A673 (cell line): Measurements from ENCODE around the gene PPP1R13B. TPM values are rescaled to one million over a fixed set of nuclear protein-coding genes. Genes with fewer than 3 reads are reported as not detected.

Source experiments
- BruUV-seq: library from RNA; stranded (reverse); fragments of 400-500 nt; replicated peaks from 2 replicates; lab custom pipeline; 2021; lab: Mats Ljungman, UMichigan
- CTCF ChIA-PET: fragments of 300-600 bp; sonication (Branson Sonifier 250); formaldehyde crosslinking; loops from one replicate; lab custom pipeline; 2022; ENCODE audit warnings: antibody characterized with exemption; lab: Charles Lee
- POLR2A ChIA-PET: fragments of 300-600 bp; sonication (Branson Sonifier 250); formaldehyde crosslinking; loops from one replicate; lab custom pipeline; 2022; ENCODE audit warnings: antibody characterized with exemption; ENCODE audit not compliant: low non-redundant PET; lab: Charles Lee
- DNase-seq: peaks from one replicate; pipeline ENCODE4 v3.0.0-alpha.2; 2015; ENCODE audit warnings: low spot score
- H3K27ac ChIP-seq: fragments of 200-600 bp; sonication (generic); 2 replicates; pipeline ENCODE4 v1.5.1; 2016; ENCODE audit warnings: mixed run types, low read depth, mild to moderate bottlenecking, mixed read lengths, antibody characterized with exemption, low read length; ENCODE audit not compliant: poor library complexity, severe bottlenecking
- H3K27me3 ChIP-seq: fragments of 200-600 bp; sonication (generic); replicated peaks from 2 replicates; pipeline ENCODE4 v1.6.1; 2017; ENCODE audit warnings: mixed run types, low read depth, mild to moderate bottlenecking, mixed read lengths, antibody characterized with exemption, low read length; ENCODE audit not compliant: insufficient read depth, poor library complexity
- H3K36me3 ChIP-seq: fragments of 200-600 bp; sonication (generic); 2 replicates; pipeline ENCODE4 v1.6.1; 2016; ENCODE audit warnings: mixed run types, mild to moderate bottlenecking, mixed read lengths, antibody characterized with exemption, low read length; ENCODE audit not compliant: insufficient read depth, poor library complexity, severe bottlenecking
- H3K4me1 ChIP-seq: fragments of 200-600 bp; sonication (generic); 2 replicates; pipeline ENCODE4 v1.6.1; 2017; ENCODE audit warnings: mixed run types, mild to moderate bottlenecking, mixed read lengths, antibody characterized with exemption, low read length; ENCODE audit not compliant: insufficient read depth, poor library complexity, severe bottlenecking
- H3K4me3 ChIP-seq: fragments of 200-600 bp; sonication (generic); 2 replicates; pipeline ENCODE4 v1.5.1; 2016; ENCODE audit warnings: low read depth, mixed run types, mild to moderate bottlenecking, mixed read lengths, low read length; ENCODE audit not compliant: poor library complexity, severe bottlenecking
- H3K9me3 ChIP-seq: fragments of 200-600 bp; sonication (generic); 2 replicates; pipeline ENCODE4 v1.6.1; 2016; ENCODE audit warnings: mixed run types, low read depth, mild to moderate bottlenecking, mixed read lengths, antibody characterized with exemption, low read length; ENCODE audit not compliant: poor library complexity, severe bottlenecking
- CTCF ChIP-seq: fragments of 300-800, 200-600 bp; sonication (generic); conservative IDR thresholded peaks from 2 replicates; pipeline ENCODE4 v1.5.1; 2017; ENCODE audit warnings: low read depth, mild to moderate bottlenecking, antibody characterized with exemption, low read length, moderate library complexity, mixed read lengths
- EZH2 ChIP-seq: fragments of 200-600 bp; sonication (generic); IDR thresholded peaks from 2 replicates; pipeline ENCODE4 v1.6.1; 2017; ENCODE audit warnings: borderline replicate concordance, low read depth, mild to moderate bottlenecking, mixed read lengths, antibody characterized with exemption, low read length; ENCODE audit not compliant: poor library complexity, severe bottlenecking
- intact Hi-C: fragments of 100-400 bp; cut with micrococcal nuclease; formaldehyde crosslinking; loops from one replicate; pipeline ENCODE4 v1.10.0; 2022; ENCODE audit not compliant: unreplicated experiment
- total RNA-seq: library from RNA; stranded (reverse); gene quantifications from 2 replicates; pipeline ENCODE4 v1.2.3, GENCODE V29; 2021

Gene PPP1R13B
- total RNA-seq, 1 experiment from 2014 or later = 4.8 TPM

- Histone ChIP-seq H3K4me3 (no peak overlapping the region), H3K4me1 (no peaks in the 10 kb centered on the region), H3K27ac (no peak overlapping the region), H3K36me3 (no peaks in the 10 kb centered on the region), H3K9me3 (no peaks in the 10 kb centered on the region), H3K27me3 (no peaks in the 10 kb centered on the region)
- no peak for TF ChIP-seq CTCF
- no peak for TF ChIP-seq EZH2
- DNase-seq = no peak
- ChIA-PET CTCF (no interaction called here), POLR2A (no interaction called here)
- no TSS peak for BruUV-seq
- intact Hi-C loops = no loop called here
Measured at GRCh38 chr14:103746701-103747100, 100.7 kb downstream of the PPP1R13B start.

- BruUV-seq = no TSS peak
- POLR2A ChIA-PET = interaction anchor here (0.6 kb wide), 1 partner anchor 964 kb away, joined by 4 read pairs; no protein-coding TSS in a partner anchor
Measured at GRCh38 chr14:103745424-103745823, 102.0 kb downstream of the PPP1R13B start.

GRCh38 chr14:103744621-103745395, 102.6 kb downstream of the PPP1R13B start:
- ChIA-PET POLR2A (no interaction called here), CTCF (no interaction called here)
- H3K4me3 ChIP-seq = no peak overlapping the region
- no peak for DNase-seq
- H3K4me1 ChIP-seq = no peaks in the 10 kb centered on the region
- H3K36me3 ChIP-seq = no peaks in the 10 kb centered on the region
- intact Hi-C loops = no loop called here
- no TSS peak for BruUV-seq
- H3K9me3 ChIP-seq = no peaks in the 10 kb centered on the region
- H3K27me3 ChIP-seq = no peaks in the 10 kb centered on the region
- H3K27ac ChIP-seq = no peak overlapping the region
- no peak for TF ChIP-seq EZH2
- no peak for TF ChIP-seq CTCF

More at GRCh38 chr14:103745424-103745823, 102.0 kb downstream of the PPP1R13B start:
- no peaks in the 10 kb centered on the region for H3K9me3 ChIP-seq
- CTCF ChIA-PET = no interaction called here
- H3K27ac ChIP-seq = no peak overlapping the region
- no peak for DNase-seq
- TF ChIP-seq EZH2 = no peak
- no peak for TF ChIP-seq CTCF
- H3K4me3 ChIP-seq = no peak overlapping the region
- H3K27me3 ChIP-seq = no peaks in the 10 kb centered on the region
- intact Hi-C loops = no loop called here
- H3K4me1 ChIP-seq = no peaks in the 10 kb centered on the region
- no peaks in the 10 kb centered on the region for H3K36me3 ChIP-seq
